ENCODE results near the gene MRPL27.

Gene MRPL27

DNA sequence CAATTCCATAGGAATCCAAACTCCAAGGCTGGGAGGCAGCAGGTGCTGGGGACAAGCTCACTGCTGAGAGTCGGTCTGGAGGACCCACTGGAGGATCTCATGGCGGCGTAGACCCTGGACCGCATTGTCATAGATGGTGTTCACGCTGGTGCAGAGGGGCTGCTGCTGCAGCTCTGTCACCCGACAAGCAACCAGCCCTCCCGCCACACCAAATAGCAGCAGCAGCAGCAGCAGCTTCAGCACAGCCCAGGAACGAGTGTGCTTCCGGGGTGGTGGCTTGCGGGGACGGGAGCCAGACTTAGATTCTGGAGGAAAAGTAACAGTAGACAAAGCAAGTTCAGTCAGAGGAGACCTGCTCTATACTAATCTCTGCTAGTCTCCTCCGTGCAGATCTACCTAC is 9.9 kb upstream of the MRPL27 start:
- DNase-seq: no peak

DNA sequence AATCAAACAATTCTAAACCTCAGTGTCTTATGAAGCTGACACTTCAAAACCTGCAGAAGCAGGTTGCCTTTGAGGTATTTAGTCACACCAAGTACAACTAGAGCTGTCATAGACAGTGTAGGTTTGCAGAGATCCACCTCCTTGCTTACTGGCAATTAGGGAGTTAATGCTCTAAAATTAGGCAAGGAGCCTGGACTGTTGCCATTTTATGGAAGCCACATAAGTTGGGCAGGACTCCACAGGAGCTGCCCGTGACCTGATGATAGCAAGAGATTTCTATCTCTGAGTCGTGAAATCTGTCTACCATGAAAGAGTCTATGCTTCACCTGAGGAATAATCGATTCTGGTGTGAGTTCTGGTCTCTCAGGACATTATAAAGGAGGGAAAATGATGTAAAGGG is 8.9 kb upstream of the MRPL27 start:
- no peak for DNase-seq

DNA sequence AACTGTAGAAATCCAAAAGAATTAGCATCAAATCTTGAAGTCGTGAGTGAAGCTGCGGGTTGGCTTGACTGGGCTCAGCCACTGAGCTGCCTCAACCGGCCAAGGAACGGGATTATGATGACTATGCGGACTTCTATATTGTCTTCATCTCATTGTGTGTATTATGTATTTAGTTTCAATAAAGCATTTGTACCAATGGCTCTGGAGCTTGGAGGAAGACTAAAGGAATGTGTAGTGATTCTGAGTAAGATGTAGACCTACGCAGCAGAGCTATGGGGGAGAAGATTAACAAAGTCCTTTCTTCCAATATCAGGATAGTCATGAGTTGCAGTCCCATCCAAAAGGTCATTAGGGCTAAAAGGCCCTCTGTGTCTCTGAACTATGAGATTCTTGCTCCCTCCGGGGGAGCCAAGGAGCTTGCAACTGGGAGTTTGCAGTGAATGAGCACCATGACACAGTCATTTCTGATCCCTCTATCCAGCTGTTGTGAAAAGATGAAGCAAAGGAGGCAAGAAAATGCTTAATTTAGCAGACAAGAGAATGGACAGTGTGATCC is 8.4 kb upstream of the MRPL27 start:
- DNase-seq: no peak

DNA sequence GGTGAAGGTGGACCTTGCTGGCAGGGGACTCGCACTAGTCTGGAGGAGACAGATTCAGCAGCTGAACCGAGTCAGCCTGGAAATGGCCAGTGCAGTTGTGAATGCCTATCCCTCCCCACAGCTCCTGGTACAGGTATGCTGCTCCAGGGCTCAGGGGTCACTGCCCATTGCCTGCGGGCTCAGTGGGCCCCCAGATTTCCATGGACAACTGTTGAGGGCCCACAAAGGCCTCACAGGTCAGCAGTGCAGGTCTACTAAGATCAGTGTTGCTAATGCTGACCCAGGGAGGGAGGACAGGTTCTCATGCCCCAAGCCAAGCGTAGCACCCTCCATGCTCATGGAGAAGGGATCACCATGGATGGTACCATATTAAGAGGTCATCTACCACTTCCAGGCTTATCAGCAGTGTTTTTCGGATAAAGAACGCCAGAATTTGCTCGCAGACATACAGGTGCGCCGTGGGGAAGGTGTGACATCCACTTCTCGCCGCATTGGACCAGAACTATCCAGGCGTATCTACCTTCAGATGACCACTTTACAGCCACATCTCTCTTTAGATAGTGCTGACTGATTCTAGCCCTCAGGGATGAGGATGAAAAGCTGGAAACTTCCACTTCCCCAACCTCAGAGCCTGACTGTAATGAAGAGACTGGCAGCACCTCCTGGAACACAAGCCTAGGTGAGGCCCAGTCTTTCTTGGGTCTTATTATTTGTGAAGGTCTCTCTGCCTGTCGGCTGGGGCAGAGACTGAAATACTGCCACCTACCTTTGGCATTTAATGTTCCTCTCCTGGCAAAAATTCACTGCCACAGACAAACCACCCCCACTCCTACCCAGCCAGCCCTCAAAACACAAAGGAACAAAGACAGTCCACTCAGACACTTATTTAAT is 7.6 kb upstream of the MRPL27 start:
- DNase-seq: no peak

DNA sequence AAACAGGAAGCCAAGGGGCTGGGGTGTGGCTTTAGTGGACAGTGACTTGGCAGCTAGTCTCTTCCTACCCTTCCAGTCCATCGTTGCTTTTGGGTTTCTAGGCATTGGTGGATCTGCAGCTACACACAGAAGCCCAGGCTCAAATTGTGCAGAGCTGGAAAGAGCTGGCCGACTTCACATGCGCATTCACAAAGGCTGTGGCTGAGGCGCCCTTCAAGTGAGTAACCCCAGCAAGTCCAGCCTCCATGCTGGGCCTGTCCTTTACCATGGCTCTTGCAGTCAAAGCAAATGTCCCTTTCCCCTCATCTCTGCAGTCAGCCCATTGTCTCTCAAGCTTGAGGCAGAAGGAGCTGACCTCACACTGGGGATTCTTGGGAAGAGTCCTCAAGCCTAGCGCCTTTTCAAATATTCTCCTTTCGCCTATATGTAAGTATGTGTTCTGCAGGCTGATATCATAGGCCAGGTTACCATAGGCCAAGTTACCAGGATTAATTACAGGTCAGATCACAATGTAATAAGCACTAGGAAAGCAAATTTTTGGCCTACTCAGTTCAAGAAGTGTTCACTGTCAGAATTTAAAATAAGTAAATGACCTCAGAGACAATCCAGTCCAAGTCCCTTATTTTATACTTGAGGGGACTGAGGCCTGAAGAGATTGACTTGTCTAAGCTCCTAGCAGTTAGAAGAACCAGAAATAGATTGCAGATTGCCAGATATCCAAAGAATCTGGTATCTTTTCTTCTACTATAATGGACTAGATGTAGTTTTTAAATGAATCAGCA is 6.6 kb upstream of the MRPL27 start:
- DNase-seq: no peak

DNA sequence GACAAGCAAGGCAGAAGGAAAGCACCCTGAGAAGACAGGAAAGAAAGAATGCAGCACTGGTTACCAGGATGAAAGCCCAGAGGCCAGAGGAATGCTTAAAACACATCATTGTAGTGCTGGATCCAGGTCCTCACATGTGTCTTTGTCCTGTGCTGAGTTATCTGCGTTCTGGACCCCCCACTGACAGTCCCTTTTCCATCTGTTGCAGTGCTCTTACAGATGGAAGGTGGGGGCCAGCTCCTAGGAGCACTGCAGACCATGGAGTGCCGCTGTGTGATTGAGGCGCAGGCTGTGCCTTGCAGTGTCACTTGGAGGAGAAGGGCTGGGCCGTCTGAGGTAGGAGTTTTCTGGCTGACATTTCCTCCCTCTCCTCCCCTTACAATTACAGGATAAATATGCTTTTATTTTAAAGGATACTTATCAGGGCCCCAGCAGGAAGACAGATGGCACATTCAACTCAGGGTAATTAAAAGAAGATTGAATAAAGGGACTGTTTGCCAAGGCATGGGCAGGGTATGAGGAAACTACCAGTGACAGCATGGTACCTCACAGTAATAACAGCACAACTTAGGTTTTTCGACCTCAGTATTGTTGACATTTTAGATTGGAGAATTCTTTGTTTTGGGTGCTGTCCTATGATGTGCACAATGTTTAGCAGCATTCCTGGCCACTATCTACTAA is 3.0 kb upstream of the MRPL27 start:
- DNase-seq: no peak

DNA sequence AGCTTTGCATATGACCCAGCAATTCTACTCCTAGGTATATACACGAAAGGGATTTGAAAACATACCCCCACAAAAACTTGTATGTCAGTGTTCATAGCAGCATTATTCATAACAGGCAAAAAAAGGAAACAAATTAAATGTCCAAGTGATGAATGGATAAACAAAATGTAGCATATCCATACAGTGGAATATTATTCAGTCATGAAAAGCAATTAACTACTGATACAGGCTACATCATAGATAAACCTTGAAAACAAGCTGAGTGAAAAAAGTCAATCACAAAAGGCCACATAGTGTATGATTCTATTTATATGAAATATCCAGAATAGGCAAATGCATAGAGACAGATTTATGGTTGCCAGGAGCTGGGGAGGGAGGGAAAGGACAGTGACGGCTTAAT is 721 bp upstream of the MRPL27 start:
- DNase-seq: no peak

DNA sequence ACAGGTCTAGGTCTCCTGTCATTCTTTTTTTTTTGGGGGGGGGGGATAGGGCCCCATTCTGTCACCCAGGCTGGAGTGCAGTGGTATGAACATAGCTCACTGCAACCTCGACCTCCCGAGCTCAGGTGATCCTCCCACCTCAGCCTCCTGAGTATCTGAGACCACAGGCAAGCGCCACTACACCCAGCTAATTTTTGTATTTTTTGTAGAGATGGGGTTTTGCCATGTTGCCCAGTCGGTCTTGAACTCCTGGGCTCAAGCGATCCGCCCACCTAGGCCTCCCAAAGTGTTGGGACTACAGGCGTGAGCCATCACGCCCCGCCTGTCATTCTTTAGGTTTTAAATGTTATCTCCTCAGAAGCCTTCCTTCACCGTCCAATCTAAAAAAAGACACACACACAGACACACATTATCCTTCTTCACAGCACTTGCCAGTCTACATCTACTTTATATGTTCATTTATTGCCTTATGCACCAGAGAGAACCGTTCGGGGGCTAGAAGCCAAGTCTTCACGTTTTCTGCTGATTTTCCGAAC is 694 bp downstream of the MRPL27 start:
- DNase-seq: no peak

DNA sequence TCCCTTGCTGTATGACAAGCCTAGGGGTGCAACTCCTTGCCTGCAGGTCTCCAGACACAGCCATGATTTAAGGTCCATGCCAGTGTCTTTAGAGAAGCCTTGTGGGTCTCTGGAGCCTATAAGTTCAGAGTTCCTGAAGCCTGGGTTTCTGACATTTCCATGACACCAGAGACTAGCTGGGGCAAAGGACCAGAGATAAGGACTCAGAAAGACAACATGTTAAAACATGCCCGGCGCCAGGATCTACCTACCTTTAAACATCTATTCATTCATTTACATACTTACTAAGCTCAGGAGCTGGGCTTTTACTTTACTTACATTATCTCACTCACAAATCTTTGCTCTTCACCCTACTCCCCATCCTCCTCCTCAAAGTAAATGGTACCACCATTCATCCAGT is 1.5 kb downstream of the MRPL27 start:
- no peak for DNase-seq

DNA sequence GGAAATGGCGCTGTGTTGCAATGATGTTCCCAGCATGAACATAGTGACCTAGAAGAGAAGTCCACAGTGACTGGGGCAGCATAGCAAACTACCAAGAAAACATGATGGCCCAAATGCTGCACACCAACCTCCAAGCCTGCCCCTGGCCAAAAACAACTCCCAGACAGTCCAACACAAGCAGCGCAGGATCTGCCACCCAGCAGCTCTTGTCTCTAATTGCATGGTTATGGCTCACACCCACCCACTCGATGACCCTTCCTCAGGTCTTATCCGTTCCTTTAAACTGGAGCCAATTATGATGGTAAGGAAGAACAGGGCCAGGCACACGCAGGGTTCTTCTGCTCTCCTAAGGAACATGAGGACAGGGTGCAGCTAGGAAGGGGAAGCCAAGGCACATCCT is 2.9 kb downstream of the MRPL27 start:
- no peak for DNase-seq

DNA sequence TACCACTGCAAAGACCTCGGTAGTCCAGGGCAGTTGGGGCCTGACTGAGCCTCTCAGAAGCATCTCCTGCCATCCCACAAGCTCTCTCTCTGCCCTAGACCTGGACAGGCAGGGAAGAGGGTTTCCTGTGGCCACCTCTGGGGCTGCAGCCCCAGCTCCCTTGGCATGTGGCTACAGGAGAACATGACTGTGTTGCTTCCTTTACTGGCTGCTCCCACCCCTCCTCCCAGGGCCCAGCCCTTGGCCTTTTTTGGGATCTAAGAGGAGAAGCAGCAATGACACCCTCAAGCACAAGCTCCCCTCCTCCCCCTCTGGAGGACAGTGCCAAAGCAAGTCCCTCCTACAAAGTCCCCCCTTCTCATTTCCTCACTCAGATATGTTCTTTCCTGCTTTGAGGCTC is 5.6 kb downstream of the MRPL27 start:
- no peak for DNase-seq

DNA sequence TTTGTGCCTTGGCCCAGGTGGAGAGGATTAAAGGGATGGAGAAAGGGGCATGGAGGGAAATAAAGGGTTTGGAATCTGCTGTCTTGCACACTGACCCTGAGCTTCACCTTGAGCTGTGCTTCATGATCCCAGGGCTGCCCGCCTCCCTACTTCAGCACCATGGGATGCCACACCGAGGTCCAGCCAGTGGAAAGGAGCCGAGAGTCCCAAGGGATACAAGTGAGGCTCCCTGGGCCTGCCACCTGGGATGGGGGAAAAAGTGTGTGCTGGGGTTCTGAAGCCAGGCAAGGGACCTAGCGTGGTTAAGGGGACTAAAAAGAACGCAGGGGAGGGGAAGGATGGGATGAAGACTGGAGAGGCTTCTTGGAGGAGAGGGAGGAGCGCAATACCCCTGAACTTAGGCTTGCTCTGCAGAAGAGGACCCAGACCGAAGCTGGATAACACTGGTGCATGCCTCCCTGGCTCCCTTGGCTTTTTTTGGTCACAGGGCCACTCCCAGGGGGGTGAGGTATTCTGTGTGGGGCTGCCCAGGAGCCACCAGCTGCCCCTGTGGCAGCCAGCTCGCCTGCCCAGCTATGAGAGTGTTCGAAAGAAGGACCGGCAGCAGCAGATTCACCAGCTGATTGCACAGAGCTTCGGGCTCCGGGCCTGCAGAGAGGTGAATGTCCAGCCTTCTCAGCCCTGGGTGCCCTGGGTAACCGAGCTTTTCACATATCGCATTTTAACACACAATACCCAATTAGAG is 7.2 kb downstream of the MRPL27 start:
- DNase-seq: no peak

DNA sequence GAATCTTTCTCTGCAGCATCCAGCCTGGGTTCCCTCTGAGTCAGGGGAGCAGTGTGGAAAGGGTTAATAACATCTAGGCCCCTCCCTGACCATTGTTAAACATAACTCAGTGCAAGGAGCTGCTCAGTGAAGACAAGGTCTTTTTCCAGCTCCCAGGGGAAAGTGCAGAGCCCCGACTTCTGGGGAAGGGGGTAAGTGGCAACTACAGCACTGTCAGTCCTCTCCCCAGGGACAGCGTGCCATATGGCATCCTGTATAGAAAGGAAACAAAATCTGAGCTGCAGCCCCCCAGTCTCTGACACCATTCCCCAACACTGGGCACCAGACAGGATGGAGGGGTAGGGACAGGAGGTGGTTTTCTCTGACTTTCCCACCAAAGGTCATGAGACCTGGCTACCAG is 7.8 kb downstream of the MRPL27 start:
- DNase-seq: no peak

DNA sequence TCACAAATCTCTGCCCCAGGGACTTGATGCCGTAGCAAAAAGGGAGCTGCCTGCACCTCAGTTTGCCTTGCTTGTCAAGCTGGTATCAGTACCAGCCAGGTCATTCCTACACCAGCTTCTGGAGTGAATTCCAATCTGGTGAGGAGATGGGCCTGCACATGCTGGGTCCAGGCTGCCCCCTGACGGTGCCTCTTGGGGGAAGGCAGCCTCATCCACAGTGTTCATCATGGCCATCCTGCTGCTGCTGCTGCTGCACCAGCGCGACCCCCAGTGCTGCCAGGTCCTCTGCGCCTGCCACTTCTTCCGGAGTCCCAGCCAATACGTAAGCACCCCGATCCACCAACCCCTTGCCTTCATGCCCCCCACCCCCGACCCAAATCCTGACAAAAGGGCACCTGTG is 8.3 kb downstream of the MRPL27 start:
- no peak for DNase-seq

DNA sequence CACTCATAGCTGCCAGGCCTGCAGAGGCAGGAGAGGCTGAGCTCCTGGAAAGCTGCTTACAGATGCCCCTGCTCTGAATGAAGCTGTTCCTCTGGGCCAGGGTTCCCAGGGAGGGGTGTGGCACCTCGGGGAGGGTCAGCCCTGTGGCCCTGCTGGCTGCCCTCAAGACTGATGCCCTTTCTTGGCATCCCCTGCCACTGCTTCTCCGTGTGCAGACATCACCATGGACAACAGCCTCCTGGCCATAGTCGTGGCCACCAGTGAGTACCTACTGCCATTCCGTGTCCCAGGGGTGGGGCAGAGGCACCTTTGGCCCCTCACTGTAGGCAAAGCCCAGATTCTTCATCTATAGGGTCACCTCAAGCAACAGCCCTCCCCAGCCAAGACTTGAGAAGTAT is 8.9 kb downstream of the MRPL27 start:
- no peak for DNase-seq

DNA sequence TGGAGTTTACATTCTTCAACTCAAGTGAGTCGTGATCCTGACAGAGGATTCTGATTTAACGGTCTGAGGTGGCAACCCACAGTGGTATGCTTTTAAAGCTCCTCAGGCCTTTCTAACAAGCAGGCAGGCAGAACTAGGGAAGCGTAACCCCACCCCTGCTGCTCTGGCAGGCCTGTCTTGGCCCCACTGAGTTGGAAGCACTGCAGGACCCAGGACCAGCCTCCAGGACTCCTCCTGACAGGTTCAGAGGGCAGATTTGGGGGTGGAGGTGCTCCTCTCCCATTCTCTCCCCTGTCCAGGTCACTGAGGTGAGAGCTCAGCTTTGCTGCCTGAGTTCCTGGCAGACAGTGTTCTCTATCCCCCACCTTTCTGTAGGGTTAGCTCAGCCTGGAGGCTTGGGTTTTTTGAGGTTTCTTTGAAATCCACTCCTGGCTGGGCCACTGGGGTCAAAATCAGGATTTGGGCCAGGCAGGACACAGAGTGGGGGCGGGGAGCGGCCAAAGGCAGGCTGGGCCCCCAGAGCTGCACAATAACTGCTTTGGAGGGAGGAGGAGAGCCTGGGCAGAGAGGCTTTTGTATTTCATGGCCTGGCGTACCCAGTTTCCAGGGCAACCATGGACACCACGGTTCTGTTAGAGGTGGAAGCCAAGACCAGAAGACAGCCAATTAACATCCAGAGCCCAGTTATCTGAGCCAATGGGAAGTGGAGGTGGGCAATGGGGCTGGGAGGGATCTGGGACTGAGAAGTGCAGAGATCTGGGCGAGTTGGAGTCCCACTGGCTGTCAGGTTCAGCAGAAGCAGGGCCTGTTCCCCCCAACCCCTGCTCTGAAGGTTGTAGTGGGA is 9.5 kb downstream of the MRPL27 start:
- DNase-seq: no peak

DNA sequence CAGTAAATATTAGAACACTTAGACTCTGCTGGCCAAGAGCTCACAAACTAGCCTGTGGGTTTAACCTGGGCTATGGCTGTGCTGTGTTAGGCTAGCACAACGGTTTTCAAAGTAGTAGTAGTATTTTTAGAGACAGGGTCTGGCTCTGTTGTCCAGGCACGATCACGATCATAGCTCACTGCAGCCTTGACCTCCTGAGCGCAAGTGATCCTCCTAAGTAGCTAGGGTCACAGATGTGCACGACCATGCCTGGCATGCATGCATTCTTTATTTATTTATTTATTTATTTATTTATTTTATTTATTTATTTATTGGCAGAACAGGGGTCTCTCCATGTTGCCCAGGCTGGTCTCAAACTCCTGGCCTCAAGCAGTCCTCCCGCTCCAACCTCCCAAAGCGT is 10.3 kb downstream of the MRPL27 start:
- DNase-seq: no peak

DNA sequence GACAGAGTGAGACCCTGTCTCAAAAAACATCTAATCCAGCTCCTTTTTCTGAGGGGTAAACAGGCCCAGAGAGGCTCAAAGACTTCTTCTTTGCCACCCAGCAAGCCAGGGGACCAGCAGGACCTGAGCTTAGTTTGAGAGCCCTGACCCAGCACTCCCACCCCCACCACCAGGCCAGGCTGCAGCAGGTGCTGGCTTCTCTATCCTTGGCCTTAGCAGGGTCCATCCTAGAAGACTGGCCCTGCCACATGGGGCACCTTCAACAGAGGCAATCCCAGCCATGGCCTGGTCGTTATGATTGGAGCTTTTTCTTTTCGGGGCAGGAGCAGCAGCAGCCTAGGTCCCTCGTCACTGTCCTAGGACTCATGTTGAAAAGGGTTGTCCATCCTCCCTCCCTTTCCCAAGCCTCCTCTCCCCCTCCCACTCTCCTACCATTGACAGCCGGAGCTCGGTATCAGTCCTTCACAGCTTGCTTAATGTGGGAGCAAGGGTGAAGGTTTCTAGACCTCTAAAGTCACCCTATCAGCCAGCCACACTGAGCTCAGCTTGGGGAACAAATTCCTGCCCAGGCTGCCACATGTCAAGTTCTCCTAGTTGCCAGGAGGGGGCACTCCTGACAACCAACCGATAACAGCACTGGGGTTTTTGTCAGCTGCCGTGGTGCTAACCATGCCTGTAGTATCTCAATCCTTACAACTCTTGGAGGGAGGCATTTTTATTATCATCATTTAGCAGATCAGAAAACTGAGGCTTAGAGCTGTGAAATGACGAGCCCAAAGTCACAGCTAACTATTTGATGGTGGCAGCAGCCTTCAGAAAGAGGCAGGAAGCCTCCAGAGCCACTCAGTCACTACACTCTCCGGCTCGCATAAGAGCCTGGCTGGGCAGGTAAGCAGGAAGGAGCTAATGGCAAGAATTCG is 11.2 kb downstream of the MRPL27 start:
- peak; percentile 72 for DNase-seq

DNA sequence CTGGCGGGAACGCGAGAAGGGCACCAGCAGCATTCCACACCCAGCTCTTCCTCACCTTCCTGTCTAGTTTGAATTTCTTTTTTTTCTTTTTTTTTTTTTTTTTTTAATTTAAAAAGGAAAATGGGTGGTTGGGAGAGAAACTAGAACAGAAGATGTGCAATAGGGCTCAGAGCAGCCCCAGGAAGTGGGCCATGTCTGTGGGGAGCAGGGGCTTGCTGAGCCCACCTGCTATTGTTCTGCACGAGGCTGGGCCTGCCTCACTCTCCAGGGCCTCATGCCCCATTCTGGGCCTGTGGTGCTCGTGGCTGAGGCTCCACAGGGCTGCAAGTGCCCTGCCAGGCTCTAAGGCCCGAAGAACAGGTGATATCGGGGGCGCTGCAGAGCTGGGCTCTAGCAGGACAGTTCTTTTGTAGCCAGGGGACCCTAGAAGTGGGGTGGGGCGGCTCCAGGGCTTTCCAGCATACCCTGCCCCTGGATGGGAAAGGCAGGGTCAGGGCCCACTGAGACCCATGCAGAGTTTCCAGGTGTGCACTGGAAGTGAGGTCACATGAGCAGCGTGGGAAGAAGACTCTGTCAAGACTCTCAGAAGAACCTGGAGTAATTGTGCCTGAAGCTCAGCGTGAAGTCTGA is 12.4 kb downstream of the MRPL27 start:
- DNase-seq: no peak

DNA sequence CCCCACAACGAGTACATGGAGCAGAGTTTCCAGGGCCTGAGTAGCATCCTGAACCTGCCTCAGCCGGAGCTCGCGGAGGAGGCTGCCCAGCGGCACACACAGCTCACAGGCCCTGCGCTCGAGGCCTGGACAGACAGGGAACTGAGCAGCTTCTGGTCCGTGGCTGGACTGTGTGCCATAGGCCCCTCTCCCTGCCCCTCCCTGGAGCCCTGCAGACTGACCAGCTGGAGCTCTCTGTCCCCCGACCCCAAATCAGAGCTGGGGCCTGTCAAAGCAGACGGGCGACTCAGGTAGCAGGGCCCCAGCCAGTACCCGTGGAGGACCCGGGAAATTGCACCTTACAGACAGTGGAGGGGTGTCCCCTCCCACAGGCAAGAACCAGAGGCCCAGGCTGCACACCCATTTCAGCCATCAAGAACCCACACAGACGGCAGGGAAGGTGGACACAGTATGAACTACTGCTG is 13.0 kb downstream of the MRPL27 start:
- no peak for DNase-seq
